PFSK-1 (cell line): ENCODE results near the gene ADGRL3.

ENCODE experiments used
- FOXP2 ChIP-seq: optimal IDR thresholded peaks from 2 replicates; pipeline ENCODE3; 2011; ENCODE audit warnings: borderline replicate concordance, control low read depth, inconsistent platforms; ENCODE audit not compliant: insufficient read depth; ENCODE audit errors: extremely low read length, extremely low read depth
- POLR2AphosphoS5 ChIP-seq: IDR thresholded peaks from 2 replicates; pipeline ENCODE4 v1.6.1; 2012; ENCODE audit warnings: low read depth, mild to moderate bottlenecking, control low read depth, low read length, moderate library complexity
- SIN3A ChIP-seq: IDR thresholded peaks from 2 replicates; pipeline ENCODE4 v1.6.1; 2012; ENCODE audit warnings: mild to moderate bottlenecking, low read length, moderate library complexity, borderline replicate concordance; ENCODE audit not compliant: insufficient read depth
- TAF1 ChIP-seq: IDR thresholded peaks from 2 replicates; pipeline ENCODE4 v1.6.1; 2012; ENCODE audit warnings: low read length, control low read depth, borderline replicate concordance; ENCODE audit not compliant: insufficient read depth
- TF ChIP-seq, protein P1 (sequence below), 2 experiments: IDR thresholded peaks; 2 replicates each; pipeline versions ENCODE4 v1.6.1 to v1.8.0; 2011 to 2012; ENCODE audit warnings: low read depth in 2 of 2, low read length in 2 of 2, control low read depth in 1 of 2, inconsistent platforms in 1 of 2, mild to moderate bottlenecking in 1 of 2, moderate library complexity in 1 of 2; ENCODE audit not compliant: insufficient read depth in 1 of 2

GRCh38 chr4:61173799-61174198, 26.3 kb upstream of the ADGRL3 start:
- TF ChIP-seq, protein P1, sequence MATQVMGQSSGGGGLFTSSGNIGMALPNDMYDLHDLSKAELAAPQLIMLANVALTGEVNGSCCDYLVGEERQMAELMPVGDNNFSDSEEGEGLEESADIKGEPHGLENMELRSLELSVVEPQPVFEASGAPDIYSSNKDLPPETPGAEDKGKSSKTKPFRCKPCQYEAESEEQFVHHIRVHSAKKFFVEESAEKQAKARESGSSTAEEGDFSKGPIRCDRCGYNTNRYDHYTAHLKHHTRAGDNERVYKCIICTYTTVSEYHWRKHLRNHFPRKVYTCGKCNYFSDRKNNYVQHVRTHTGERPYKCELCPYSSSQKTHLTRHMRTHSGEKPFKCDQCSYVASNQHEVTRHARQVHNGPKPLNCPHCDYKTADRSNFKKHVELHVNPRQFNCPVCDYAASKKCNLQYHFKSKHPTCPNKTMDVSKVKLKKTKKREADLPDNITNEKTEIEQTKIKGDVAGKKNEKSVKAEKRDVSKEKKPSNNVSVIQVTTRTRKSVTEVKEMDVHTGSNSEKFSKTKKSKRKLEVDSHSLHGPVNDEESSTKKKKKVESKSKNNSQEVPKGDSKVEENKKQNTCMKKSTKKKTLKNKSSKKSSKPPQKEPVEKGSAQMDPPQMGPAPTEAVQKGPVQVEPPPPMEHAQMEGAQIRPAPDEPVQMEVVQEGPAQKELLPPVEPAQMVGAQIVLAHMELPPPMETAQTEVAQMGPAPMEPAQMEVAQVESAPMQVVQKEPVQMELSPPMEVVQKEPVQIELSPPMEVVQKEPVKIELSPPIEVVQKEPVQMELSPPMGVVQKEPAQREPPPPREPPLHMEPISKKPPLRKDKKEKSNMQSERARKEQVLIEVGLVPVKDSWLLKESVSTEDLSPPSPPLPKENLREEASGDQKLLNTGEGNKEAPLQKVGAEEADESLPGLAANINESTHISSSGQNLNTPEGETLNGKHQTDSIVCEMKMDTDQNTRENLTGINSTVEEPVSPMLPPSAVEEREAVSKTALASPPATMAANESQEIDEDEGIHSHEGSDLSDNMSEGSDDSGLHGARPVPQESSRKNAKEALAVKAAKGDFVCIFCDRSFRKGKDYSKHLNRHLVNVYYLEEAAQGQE (IDR thresholded peaks at IDR 0.05; ENCODE audit: insufficient read depth in 1 of 2, low read depth in 2 of 2, low read length in 2 of 2): no peak
- TF ChIP-seq POLR2AphosphoS5 (no peak), TAF1 (no peak), SIN3A (no peak), FOXP2 (no peak)
